NCI-H2171 (cell line): ENCODE data around the gene FSCN2.

Experiments used
- DNase-seq: peaks from one replicate; lab custom pipeline; 2025; lab: John Stamatoyannopoulos, UW

Gene FSCN2

GRCh38 chr17:81539961-81540675 is 11.9 kb downstream of the FSCN2 start:
- no peak for DNase-seq

- DNase-seq, result no peak
These were observed 12.5 kb downstream of the FSCN2 start for GRCh38 chr17:81540676-81541027.

- DNase-seq, result no peak
These were observed 12.9 kb downstream of the FSCN2 start for GRCh38 chr17:81541123-81541522.

GRCh38 chr17:81542431-81543338 is 14.5 kb downstream of the FSCN2 start:
- DNase-seq, result no peak

- no peak for DNase-seq
These were observed 15.1 kb downstream of the FSCN2 start for GRCh38 chr17:81543339-81543675.

- DNase-seq, result no peak
These were observed 15.6 kb downstream of the FSCN2 start for GRCh38 chr17:81543756-81544155.

GRCh38 chr17:81544281-81544974 is 16.3 kb downstream of the FSCN2 start:
- no peak for DNase-seq

- DNase-seq, result no peak
These were observed 17.2 kb downstream of the FSCN2 start for GRCh38 chr17:81545160-81545949.

- DNase-seq, result no peak
These were observed 18.9 kb downstream of the FSCN2 start for GRCh38 chr17:81546906-81547613.

- DNase-seq, result no peak
These were observed 19.4 kb downstream of the FSCN2 start for GRCh38 chr17:81547614-81547982.

- no peak for DNase-seq
These were observed 20.9 kb downstream of the FSCN2 start for GRCh38 chr17:81549031-81549557.

- no peak for DNase-seq
These were observed 21.6 kb downstream of the FSCN2 start for GRCh38 chr17:81549826-81550225.

GRCh38 chr17:81550285-81550684 is 22.1 kb downstream of the FSCN2 start:
- no peak for DNase-seq

- DNase-seq, result no peak
These were observed 22.8 kb downstream of the FSCN2 start for GRCh38 chr17:81550830-81551457.

GRCh38 chr17:81551458-81552243 is 23.5 kb downstream of the FSCN2 start:
- no peak for DNase-seq

GRCh38 chr17:81552244-81553017 is 24.3 kb downstream of the FSCN2 start, which contains the start of gene FAAP100:
FAAP100 (minus strand) TSS chr17:81552353; CDS start chr17:81552330, 23 bp downstream.
- DNase-seq, result peak; percentile 81

GRCh38 chr17:81553018-81553615 is 24.9 kb downstream of the FSCN2 start:
- DNase-seq, result peak; percentile 79

- DNase-seq, result peak; percentile 60
These were observed 25.5 kb downstream of the FSCN2 start for GRCh38 chr17:81553616-81554181.
